ENCODE data around the gene SERPINA4.

Gene SERPINA4, protein sequence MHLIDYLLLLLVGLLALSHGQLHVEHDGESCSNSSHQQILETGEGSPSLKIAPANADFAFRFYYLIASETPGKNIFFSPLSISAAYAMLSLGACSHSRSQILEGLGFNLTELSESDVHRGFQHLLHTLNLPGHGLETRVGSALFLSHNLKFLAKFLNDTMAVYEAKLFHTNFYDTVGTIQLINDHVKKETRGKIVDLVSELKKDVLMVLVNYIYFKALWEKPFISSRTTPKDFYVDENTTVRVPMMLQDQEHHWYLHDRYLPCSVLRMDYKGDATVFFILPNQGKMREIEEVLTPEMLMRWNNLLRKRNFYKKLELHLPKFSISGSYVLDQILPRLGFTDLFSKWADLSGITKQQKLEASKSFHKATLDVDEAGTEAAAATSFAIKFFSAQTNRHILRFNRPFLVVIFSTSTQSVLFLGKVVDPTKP

DNA sequence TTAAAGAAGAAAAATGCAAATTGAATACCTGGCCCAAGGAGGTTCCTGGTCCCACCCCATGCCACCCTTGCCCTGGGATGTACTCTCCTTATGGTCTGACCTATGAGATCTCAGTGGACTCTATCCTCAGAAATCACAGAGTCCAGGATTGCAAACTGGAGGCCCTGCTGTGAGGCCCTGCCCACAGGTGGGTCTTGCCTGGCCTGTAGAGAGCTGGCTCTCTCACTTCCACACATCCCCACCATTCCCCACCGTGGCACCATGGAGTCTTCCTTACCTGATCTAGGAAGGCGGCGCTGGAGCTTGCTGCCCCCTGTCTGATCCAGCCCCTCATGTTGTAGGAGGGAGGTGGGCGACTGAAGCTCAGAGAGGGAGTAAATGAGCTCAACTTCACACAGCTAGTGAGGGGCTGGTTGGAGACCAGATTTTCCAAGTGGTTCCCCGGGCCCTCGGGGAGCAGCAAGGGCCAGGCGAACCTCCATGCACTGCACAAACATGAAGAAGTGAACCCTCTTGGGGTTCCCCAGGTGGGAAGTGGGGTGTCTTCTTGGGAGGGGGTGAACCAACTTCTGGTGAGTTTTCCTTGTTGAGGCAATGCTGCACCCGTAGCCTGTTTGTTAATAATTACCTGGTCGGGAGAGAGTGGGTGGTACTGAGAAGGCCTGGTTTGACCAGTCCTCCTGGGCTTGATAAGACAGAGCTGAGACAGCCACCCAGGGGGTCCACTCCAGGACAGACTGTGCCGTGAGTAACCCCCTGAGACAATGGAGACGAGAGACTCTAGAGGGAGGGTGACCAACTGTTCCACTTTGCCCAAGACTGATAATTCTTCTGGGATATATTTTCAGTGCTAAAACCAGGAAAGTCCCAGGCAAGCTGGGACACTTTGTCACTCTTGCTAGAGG is at the start of gene SERPINA4:
TSS of gene SERPINA4 (plus strand) at position 692 of the 905 bp plus-strand sequence. CDS start 2,041 bp downstream, outside the sequence.
- Histone ChIP-seq H3K27me3 (ENCODE audit: insufficient read depth, poor library complexity, severe bottlenecking) (no peaks in the 10 kb centered on the region), H3K4me3 (ENCODE audit: severe bottlenecking) (no peak within 1 kb of the TSS), H3K4me1 (ENCODE audit: insufficient read depth, poor library complexity, severe bottlenecking) (no peaks in the 10 kb centered on the region), H3K27ac (ENCODE audit: poor library complexity, severe bottlenecking) (no peak within 1 kb of the TSS), H3K36me3 (ENCODE audit: low read depth) (no peaks in the 10 kb centered on the region), H3K9me3 (ENCODE audit: severe bottlenecking) (no peaks in the 10 kb centered on the region)
- TF ChIP-seq, protein P1, sequence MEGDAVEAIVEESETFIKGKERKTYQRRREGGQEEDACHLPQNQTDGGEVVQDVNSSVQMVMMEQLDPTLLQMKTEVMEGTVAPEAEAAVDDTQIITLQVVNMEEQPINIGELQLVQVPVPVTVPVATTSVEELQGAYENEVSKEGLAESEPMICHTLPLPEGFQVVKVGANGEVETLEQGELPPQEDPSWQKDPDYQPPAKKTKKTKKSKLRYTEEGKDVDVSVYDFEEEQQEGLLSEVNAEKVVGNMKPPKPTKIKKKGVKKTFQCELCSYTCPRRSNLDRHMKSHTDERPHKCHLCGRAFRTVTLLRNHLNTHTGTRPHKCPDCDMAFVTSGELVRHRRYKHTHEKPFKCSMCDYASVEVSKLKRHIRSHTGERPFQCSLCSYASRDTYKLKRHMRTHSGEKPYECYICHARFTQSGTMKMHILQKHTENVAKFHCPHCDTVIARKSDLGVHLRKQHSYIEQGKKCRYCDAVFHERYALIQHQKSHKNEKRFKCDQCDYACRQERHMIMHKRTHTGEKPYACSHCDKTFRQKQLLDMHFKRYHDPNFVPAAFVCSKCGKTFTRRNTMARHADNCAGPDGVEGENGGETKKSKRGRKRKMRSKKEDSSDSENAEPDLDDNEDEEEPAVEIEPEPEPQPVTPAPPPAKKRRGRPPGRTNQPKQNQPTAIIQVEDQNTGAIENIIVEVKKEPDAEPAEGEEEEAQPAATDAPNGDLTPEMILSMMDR (IDR thresholded peaks at IDR 0.05; ENCODE audit: poor library complexity, severe bottlenecking) = no peak
- ATAC-seq (ENCODE audit: low read depth) (no peak), DNase-seq (ENCODE audit: low spot score) (peak; percentile 51)

DNA sequence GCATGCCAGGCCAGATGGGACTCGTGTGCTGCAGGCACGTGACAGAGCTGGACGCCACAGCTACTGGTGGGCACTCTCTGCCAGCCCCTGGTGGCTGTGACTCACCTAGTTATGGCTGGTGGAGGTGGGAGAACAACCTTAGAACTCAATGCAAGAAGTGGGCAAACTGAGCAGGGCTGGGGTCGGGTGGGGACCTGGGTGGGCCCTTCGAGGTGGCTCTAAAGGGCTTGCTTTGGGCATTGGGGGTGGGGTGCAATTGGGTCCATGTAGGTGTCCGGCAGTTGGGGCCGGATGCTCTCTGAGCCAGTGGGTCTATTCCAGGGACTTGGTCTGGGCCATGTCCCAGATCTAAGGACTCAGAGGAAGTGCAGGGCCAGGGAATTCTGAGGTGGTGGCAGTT is 46.9 kb upstream of the SERPINA4 start:
- Histone ChIP-seq H3K27me3 (ENCODE audit: insufficient read depth, poor library complexity, severe bottlenecking) (no peaks in the 10 kb centered on the region), H3K4me1 (ENCODE audit: insufficient read depth, poor library complexity, severe bottlenecking) (no peaks in the 10 kb centered on the region), H3K36me3 (ENCODE audit: low read depth) (no peaks in the 10 kb centered on the region), H3K4me3 (ENCODE audit: severe bottlenecking) (no peak overlapping the region), H3K9me3 (ENCODE audit: severe bottlenecking) (peaks cover 3% of the 10 kb centered on the region), H3K27ac (ENCODE audit: poor library complexity, severe bottlenecking) (no peak overlapping the region)
- ATAC-seq (ENCODE audit: low read depth) (no peak), DNase-seq (ENCODE audit: low spot score) (no peak)
- TF ChIP-seq, protein P1 (IDR thresholded peaks at IDR 0.05; ENCODE audit: poor library complexity, severe bottlenecking) = no peak

- Histone ChIP-seq H3K4me3 (ENCODE audit: severe bottlenecking) (no peak overlapping the region), H3K36me3 (ENCODE audit: low read depth) (no peaks in the 10 kb centered on the region), H3K27ac (ENCODE audit: poor library complexity, severe bottlenecking) (no peak overlapping the region), H3K9me3 (ENCODE audit: severe bottlenecking) (peaks cover 4% of the 10 kb centered on the region), H3K27me3 (ENCODE audit: insufficient read depth, poor library complexity, severe bottlenecking) (no peaks in the 10 kb centered on the region), H3K4me1 (ENCODE audit: insufficient read depth, poor library complexity, severe bottlenecking) (no peaks in the 10 kb centered on the region)
- ATAC-seq (ENCODE audit: low read depth) = no peak
- TF ChIP-seq, protein P1 (IDR thresholded peaks at IDR 0.05; ENCODE audit: poor library complexity, severe bottlenecking) = no peak
- no peak for DNase-seq (ENCODE audit: low spot score)
These were observed 45.8 kb upstream of the SERPINA4 start for GRCh38 chr14:94515426-94515825.

GRCh38 chr14:94515856-94516255 is 45.4 kb upstream of the SERPINA4 start:
- Histone ChIP-seq H3K4me1 (ENCODE audit: insufficient read depth, poor library complexity, severe bottlenecking) (no peaks in the 10 kb centered on the region), H3K27ac (ENCODE audit: poor library complexity, severe bottlenecking) (no peak overlapping the region), H3K9me3 (ENCODE audit: severe bottlenecking) (peaks cover 4% of the 10 kb centered on the region), H3K4me3 (ENCODE audit: severe bottlenecking) (no peak overlapping the region), H3K27me3 (ENCODE audit: insufficient read depth, poor library complexity, severe bottlenecking) (no peaks in the 10 kb centered on the region), H3K36me3 (ENCODE audit: low read depth) (no peaks in the 10 kb centered on the region)
- TF ChIP-seq, protein P1 (IDR thresholded peaks at IDR 0.05; ENCODE audit: poor library complexity, severe bottlenecking) = no peak
- ATAC-seq (ENCODE audit: low read depth) (no peak), DNase-seq (ENCODE audit: low spot score) (no peak)
